Thoracic aorta (tissue), 2 donors: ENCODE results near the gene CD226. TPM values are rescaled to one million over a fixed set of nuclear protein-coding genes. Genes with fewer than 3 reads are reported as not detected.

Source experiments
- ATAC-seq: fragments of 150-250 bp; one replicate; pipeline ENCODE4 v1.8.0; 2017; ENCODE audit warnings: low read depth; ENCODE audit not compliant: insufficient number of reproducible peaks, low FRiP score
- DNase-seq: peaks from one replicate; pipeline ENCODE4 v3.0.0-alpha.2; 2020; ENCODE audit warnings: low spot score
- H3K27ac ChIP-seq, 2 donors: fragments of 200-600 bp; sonication (generic); 1 replicate in 1 of 2; 2 replicates in 1 of 2; pipeline ENCODE4 v1.5.1; 2016; ENCODE audit warnings: mild to moderate bottlenecking in 2 of 2, moderate library complexity in 2 of 2
- H3K27me3 ChIP-seq: fragments of 200-600 bp; sonication (generic); replicated peaks from 2 replicates; pipeline ENCODE4 v1.6.0; 2016; ENCODE audit warnings: mild to moderate bottlenecking; ENCODE audit not compliant: insufficient read depth
- H3K36me3 ChIP-seq: fragments of 200-600 bp; sonication (generic); one replicate; pipeline ENCODE4 v1.5.1; 2016
- H3K4me1 ChIP-seq, 2 donors: fragments of 200-600 bp; sonication (generic); 1 replicate in 1 of 2; 2 replicates in 1 of 2; pipeline versions ENCODE4 v1.5.1 to v1.6.0; 2016; ENCODE audit warnings: low read depth in 2 of 2, mild to moderate bottlenecking in 1 of 2; ENCODE audit not compliant: control insufficient read depth in 1 of 2
- H3K4me3 ChIP-seq: fragments of 200-600 bp; sonication (generic); 2 replicates; pipeline ENCODE4 v1.5.1; 2016; ENCODE audit warnings: mild to moderate bottlenecking
- H3K9me3 ChIP-seq: fragments of 200-600 bp; sonication (generic); 2 replicates; pipeline ENCODE4 v1.5.1; 2016
- total RNA-seq, 2 donors: library from RNA; depleted of rRNA; stranded (reverse); fragments of >200 nt; gene quantifications; one replicate each; pipeline versions ENCODE4 v1.1.0 to v1.2.3, GENCODE V29; 2016
- TF ChIP-seq, protein P1 (sequence below): fragments of 200-600 bp; sonication (generic); IDR thresholded peaks from one replicate; pipeline ENCODE4 v1.5.1; 2019; ENCODE audit warnings: antibody characterized with exemption

CD226 gene
- total RNA-seq, 2 donors from 2014 or later = 0.68 to 3.7 TPM

DNA sequence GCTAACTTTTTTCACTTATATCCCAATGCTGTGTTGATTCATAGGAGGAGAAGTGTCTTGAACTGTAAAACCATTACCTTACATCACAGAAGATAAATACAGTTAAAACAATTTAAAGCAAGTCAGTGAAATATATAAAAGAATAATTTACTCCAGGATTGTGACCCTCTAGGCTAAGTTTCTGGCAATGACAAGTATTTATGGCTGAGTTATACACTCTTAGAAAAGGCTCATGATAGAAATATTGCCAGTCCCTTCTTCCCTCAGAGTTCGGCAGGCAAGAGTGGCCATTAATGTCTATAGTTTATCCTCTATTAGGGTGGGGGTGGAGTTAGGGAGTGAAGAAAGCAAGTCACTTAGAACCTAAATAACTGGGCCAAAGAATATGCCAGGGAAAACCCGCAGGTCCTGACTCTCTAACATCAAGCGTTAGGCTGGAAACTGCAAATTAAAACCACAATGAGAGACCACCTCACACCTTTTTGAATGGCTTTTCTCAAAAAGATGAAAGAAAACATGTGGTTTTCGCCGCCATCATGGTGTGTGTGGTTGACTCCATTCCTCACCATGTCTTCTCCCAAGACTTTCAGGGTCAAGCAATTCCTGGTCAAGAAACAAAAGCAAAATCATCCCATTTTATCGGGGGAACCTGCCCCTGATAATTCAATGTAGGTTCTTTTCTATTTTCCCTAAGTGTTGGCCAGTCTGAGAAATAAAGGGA is 69.3 kb downstream of the CD226 start:
- no peaks in the 10 kb centered on the region for H3K27me3 ChIP-seq
- no peak for DNase-seq
- no peak overlapping the region for H3K4me3 ChIP-seq
- no peaks in the 10 kb centered on the region for H3K4me1 ChIP-seq
- no peaks in the 10 kb centered on the region for H3K9me3 ChIP-seq
- TF ChIP-seq, protein P1, sequence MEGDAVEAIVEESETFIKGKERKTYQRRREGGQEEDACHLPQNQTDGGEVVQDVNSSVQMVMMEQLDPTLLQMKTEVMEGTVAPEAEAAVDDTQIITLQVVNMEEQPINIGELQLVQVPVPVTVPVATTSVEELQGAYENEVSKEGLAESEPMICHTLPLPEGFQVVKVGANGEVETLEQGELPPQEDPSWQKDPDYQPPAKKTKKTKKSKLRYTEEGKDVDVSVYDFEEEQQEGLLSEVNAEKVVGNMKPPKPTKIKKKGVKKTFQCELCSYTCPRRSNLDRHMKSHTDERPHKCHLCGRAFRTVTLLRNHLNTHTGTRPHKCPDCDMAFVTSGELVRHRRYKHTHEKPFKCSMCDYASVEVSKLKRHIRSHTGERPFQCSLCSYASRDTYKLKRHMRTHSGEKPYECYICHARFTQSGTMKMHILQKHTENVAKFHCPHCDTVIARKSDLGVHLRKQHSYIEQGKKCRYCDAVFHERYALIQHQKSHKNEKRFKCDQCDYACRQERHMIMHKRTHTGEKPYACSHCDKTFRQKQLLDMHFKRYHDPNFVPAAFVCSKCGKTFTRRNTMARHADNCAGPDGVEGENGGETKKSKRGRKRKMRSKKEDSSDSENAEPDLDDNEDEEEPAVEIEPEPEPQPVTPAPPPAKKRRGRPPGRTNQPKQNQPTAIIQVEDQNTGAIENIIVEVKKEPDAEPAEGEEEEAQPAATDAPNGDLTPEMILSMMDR = no peak
- H3K27ac ChIP-seq = no peak overlapping the region
- no peak for ATAC-seq
- H3K36me3 ChIP-seq = no peaks in the 10 kb centered on the region

DNA sequence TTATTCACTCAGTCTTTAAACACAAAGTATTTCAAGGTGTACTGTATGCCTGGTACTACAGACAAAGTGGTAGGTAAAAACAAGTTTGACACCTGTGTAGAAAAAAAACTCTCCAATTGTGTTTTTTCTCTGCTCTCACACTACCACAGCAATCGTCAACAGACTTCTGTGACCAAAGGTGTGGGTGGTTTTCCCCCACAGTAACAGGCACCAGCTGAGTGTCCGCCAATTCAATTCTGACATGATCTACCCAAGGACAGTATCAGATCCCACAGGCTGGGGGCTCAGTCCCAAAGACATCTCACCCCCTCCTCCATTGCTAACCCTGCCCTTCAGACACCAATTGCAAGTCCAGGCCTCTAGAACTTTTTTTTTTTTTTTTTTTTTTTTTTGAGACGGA is 71.2 kb downstream of the CD226 start:
- TF ChIP-seq, protein P1 = no peak
- DNase-seq (no peak), ATAC-seq (no peak)
- Histone ChIP-seq H3K9me3 (no peaks in the 10 kb centered on the region), H3K36me3 (no peaks in the 10 kb centered on the region), H3K27me3 (no peaks in the 10 kb centered on the region), H3K27ac (no peak overlapping the region), H3K4me3 (no peak overlapping the region), H3K4me1 (no peaks in the 10 kb centered on the region)

- H3K9me3 ChIP-seq = no peaks in the 10 kb centered on the region
- H3K4me1 ChIP-seq = no peaks in the 10 kb centered on the region
- DNase-seq = no peak
- TF ChIP-seq, protein P1 = no peak
- no peak overlapping the region for H3K4me3 ChIP-seq
- ATAC-seq = no peak
- no peaks in the 10 kb centered on the region for H3K36me3 ChIP-seq
- no peak overlapping the region for H3K27ac ChIP-seq
- H3K27me3 ChIP-seq = no peaks in the 10 kb centered on the region
These were observed 73.6 kb downstream of the CD226 start for GRCh38 chr18:69874058-69874457.

DNA sequence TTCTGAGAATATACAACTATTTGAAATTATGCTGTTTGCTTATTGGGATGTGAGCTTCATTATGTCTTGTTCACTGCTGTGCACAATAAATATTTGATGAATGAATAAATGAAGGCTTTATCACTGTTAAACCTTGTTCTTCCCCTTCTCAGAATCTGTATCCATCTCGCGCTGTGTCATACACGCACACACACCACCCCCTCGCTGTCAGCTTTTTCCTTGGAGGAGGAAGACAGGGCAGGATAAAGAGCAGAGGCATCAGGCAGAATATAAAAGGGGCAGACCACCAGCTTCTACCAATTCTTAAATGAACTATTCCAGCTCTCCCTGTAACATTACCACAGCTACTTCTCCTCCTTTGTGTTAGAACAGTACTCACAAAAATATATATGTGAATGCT is 75.0 kb downstream of the CD226 start:
- Histone ChIP-seq H3K9me3 (no peaks in the 10 kb centered on the region), H3K27me3 (no peaks in the 10 kb centered on the region), H3K36me3 (no peaks in the 10 kb centered on the region), H3K4me3 (no peak overlapping the region), H3K27ac (no peak overlapping the region), H3K4me1 (no peaks in the 10 kb centered on the region)
- TF ChIP-seq, protein P1 = no peak
- ATAC-seq = no peak
- no peak for DNase-seq

DNA sequence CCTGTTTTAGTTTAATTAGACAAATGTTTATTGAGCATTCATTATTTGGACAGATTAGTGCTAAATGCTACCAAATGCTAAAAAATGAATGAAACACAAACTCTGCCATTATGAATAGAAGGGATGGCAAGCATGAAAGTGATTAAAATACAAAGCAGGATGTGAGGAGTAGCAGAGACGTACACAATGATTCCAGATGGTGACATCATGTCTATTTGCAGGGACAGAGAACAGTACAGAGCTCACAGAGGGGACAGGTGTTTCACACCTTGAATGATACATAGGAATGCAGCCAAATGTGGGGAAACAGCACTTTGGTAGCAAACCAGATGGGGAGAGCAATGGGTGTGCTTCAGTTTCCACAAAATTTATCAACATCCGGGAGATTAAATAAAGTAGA is 76.3 kb downstream of the CD226 start:
- TF ChIP-seq, protein P1 = no peak
- ATAC-seq = no peak
- no peaks in the 10 kb centered on the region for H3K36me3 ChIP-seq

More for the DNA sequence above, 76.3 kb downstream of the CD226 start:
- Histone ChIP-seq H3K27me3 (no peaks in the 10 kb centered on the region), H3K9me3 (no peaks in the 10 kb centered on the region), H3K4me1 (no peaks in the 10 kb centered on the region), H3K27ac (no peak overlapping the region), H3K4me3 (no peak overlapping the region)
- DNase-seq = no peak
